ENCODE data around the gene PMVK.

PMVK gene

DNA sequence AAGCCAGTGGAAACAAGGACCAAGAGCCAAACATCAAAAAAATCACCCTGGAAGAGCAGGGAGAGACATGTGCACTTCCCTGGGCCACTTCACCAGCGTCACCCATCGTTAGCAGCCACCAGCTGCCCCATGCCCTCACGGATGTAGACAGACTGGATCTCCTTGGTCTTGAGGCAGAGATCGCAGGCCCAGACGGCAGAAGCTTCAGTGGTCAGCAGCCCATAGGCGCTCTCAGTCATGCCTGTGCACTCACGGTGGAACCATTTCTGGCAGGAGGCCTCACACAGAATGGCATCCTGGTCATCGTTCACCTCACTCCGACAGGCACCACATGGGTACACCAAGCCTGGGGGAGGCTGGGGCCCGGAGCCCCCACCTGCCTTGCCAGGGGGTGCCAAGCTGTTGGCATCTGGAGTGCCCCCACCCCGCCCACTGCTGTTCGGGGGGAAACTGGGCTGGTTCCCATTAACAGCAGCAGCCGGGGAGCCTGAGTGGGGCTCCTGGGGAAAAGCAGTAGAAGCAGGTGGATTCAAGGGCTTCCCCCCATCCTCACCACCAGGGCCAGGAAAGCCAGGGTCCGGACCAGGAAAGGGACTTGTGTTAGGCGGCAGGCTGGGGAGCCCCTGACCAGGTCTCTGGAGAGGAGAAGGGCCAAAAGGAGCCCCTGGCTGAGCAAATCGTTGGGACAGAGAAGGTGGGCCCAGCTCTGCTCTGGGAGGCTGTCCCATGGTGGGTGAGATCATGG is 22.3 kb upstream of the PMVK start:
- TF ChIP-seq FOXM1 (IDR thresholded peaks at IDR 0.05; ENCODE audit: borderline replicate concordance, low read depth) (no peak), RAD21 (IDR thresholded peaks at IDR 0.05; ENCODE audit: low read depth) (no peak), CREB1 (IDR thresholded peaks at IDR 0.05; ENCODE audit: low read depth) (no peak), ZBTB7A (IDR thresholded peaks at IDR 0.05; ENCODE audit: low read depth) (no peak), TAF1 (IDR thresholded peaks at IDR 0.05; ENCODE audit: low read depth) (no peak), EP300 (IDR thresholded peaks at IDR 0.05; ENCODE audit: borderline replicate concordance) (no peak)

DNA sequence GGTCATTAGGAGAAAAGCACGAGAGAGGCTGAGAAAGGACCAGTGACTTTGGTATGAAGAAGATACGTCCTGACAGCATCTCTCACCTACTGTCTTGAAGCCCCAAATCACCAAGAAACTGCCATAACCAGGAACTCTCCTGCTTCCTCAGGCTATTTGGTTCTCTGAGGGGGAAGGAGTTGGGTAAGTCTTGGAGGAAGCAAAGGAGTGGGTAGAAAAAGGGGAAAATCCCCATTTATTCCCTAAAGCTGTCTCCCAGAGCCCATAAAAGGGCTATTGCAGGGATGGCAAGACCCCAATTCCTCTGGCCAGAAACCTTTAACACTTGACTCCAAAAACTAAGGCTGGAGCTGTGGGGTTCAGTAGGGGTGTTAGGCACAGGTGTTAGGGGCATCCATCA is 21.5 kb upstream of the PMVK start:
- TF ChIP-seq RAD21 (IDR thresholded peaks at IDR 0.05; ENCODE audit: low read depth) (no peak), CEBPB (IDR thresholded peaks at IDR 0.05) (no peak), FOXM1 (IDR thresholded peaks at IDR 0.05; ENCODE audit: borderline replicate concordance, low read depth) (no peak)
- TF ChIP-seq, protein P1, sequence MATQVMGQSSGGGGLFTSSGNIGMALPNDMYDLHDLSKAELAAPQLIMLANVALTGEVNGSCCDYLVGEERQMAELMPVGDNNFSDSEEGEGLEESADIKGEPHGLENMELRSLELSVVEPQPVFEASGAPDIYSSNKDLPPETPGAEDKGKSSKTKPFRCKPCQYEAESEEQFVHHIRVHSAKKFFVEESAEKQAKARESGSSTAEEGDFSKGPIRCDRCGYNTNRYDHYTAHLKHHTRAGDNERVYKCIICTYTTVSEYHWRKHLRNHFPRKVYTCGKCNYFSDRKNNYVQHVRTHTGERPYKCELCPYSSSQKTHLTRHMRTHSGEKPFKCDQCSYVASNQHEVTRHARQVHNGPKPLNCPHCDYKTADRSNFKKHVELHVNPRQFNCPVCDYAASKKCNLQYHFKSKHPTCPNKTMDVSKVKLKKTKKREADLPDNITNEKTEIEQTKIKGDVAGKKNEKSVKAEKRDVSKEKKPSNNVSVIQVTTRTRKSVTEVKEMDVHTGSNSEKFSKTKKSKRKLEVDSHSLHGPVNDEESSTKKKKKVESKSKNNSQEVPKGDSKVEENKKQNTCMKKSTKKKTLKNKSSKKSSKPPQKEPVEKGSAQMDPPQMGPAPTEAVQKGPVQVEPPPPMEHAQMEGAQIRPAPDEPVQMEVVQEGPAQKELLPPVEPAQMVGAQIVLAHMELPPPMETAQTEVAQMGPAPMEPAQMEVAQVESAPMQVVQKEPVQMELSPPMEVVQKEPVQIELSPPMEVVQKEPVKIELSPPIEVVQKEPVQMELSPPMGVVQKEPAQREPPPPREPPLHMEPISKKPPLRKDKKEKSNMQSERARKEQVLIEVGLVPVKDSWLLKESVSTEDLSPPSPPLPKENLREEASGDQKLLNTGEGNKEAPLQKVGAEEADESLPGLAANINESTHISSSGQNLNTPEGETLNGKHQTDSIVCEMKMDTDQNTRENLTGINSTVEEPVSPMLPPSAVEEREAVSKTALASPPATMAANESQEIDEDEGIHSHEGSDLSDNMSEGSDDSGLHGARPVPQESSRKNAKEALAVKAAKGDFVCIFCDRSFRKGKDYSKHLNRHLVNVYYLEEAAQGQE (IDR thresholded peaks at IDR 0.05; ENCODE audit: low read depth), result no peak

GRCh38 chr1:154957091-154957657 is 20.7 kb upstream of the PMVK start:
- TF ChIP-seq RAD21 (IDR thresholded peaks at IDR 0.05; ENCODE audit: low read depth), result no peak
- TF ChIP-seq MAX (IDR thresholded peaks at IDR 0.05), result no peak
- TF ChIP-seq EP300 (IDR thresholded peaks at IDR 0.05; ENCODE audit: borderline replicate concordance), result no peak
- TF ChIP-seq TAF1 (IDR thresholded peaks at IDR 0.05; ENCODE audit: low read depth), result no peak
- TF ChIP-seq, protein P1 (IDR thresholded peaks at IDR 0.05; ENCODE audit: low read depth), result no peak
- TF ChIP-seq ZBTB7A (IDR thresholded peaks at IDR 0.05; ENCODE audit: low read depth), result no peak
- TF ChIP-seq EGR1 (IDR thresholded peaks at IDR 0.05), result no peak
- no peak for TF ChIP-seq CREB1 (IDR thresholded peaks at IDR 0.05; ENCODE audit: low read depth)
- no peak for TF ChIP-seq TCF12 (IDR thresholded peaks at IDR 0.05; ENCODE audit: low read depth)
- TF ChIP-seq FOXM1 (IDR thresholded peaks at IDR 0.05; ENCODE audit: borderline replicate concordance, low read depth), result no peak
- no peak for TF ChIP-seq NFIC (IDR thresholded peaks at IDR 0.05)
- no peak for TF ChIP-seq USF1 (IDR thresholded peaks at IDR 0.05)
- TF ChIP-seq YY1 (IDR thresholded peaks at IDR 0.05; ENCODE audit: low read depth), result no peak
- no peak for TF ChIP-seq CEBPB (IDR thresholded peaks at IDR 0.05)
- TF ChIP-seq TEAD4 (IDR thresholded peaks at IDR 0.05), result no peak

DNA sequence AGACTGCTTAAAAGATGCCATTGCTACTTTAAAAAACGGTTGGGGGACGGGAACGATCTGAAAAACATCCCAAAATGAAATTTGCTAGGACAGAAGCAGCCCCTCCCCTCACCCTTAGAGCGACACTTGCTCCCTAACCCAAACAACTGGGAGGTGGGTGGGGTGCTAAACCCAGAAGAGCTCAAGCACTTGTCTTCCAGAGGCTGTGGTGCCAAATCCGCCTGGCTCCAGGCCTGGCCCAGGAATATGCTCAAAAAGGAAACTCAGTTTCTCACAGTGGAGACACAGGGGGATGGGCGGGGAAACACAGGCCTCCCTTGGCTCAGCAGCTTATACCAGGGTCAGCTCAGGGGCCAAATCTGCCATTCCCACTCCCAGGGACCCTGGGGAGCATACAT is 20.0 kb upstream of the PMVK start:
- no peak for TF ChIP-seq TAF1 (IDR thresholded peaks at IDR 0.05; ENCODE audit: low read depth)
- TF ChIP-seq YY1 (IDR thresholded peaks at IDR 0.05; ENCODE audit: low read depth), result no peak
- no peak for TF ChIP-seq RAD21 (IDR thresholded peaks at IDR 0.05; ENCODE audit: low read depth)
- no peak for TF ChIP-seq USF1 (IDR thresholded peaks at IDR 0.05)
- TF ChIP-seq FOXM1 (IDR thresholded peaks at IDR 0.05; ENCODE audit: borderline replicate concordance, low read depth), result 0 out of 2 replicates have a peak, but pooled peaks have one; percentile 10
- TF ChIP-seq, protein P1 (IDR thresholded peaks at IDR 0.05; ENCODE audit: low read depth), result no peak
- no peak for TF ChIP-seq EGR1 (IDR thresholded peaks at IDR 0.05)
- TF ChIP-seq MAX (IDR thresholded peaks at IDR 0.05), result 0 out of 2 replicates have a peak, but pooled peaks have one; percentile 1

Data from Ishikawa (cell line).